Neural progenitor cell (in vitro differentiated cells): ENCODE measurements around the gene CNTN5.

Experiments used
- EZH2 ChIP-seq: fragments of 200-600 bp; sonication (generic); IDR thresholded peaks from 2 replicates; pipeline ENCODE4 v1.6.1; 2017; ENCODE audit warnings: antibody characterized with exemption, mild to moderate bottlenecking, moderate library complexity
- TF ChIP-seq, protein P1 (sequence below): fragments of 200-600 bp; sonication (generic); IDR thresholded peaks from 2 replicates; pipeline ENCODE4 v1.5.1; 2017; ENCODE audit warnings: antibody characterized with exemption, mild to moderate bottlenecking

DNA sequence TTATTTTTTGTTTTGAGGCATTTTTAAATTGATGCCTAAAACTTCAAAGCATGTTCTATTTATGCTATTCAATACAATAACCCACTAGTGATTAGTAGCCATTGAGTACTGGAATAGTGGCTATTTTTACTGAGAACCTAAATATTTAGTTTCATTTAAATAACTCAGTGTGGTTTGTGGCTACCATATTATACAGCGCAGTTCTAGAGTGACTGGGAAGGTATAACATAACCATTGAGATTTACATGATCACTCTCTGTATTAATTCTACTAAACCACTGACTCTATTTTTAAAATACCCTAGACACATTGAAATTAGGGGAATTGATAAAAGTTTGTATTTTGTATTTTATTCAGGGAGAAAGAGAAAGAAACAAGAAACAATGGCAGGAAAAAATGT is 441.2 kb downstream of the CNTN5 start:
- TF ChIP-seq, protein P1, sequence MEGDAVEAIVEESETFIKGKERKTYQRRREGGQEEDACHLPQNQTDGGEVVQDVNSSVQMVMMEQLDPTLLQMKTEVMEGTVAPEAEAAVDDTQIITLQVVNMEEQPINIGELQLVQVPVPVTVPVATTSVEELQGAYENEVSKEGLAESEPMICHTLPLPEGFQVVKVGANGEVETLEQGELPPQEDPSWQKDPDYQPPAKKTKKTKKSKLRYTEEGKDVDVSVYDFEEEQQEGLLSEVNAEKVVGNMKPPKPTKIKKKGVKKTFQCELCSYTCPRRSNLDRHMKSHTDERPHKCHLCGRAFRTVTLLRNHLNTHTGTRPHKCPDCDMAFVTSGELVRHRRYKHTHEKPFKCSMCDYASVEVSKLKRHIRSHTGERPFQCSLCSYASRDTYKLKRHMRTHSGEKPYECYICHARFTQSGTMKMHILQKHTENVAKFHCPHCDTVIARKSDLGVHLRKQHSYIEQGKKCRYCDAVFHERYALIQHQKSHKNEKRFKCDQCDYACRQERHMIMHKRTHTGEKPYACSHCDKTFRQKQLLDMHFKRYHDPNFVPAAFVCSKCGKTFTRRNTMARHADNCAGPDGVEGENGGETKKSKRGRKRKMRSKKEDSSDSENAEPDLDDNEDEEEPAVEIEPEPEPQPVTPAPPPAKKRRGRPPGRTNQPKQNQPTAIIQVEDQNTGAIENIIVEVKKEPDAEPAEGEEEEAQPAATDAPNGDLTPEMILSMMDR: no peak
- no peak for TF ChIP-seq EZH2
